Prostate gland (tissue), 2 donors: ENCODE measurements around the gene FBXW8.

ENCODE experiments used
- POLR2A ChIP-seq: fragments of 450-650 bp; IDR thresholded peaks from one replicate; pipeline ENCODE4 v1.6.1; 2016; ENCODE audit warnings: antibody characterized with exemption, mild to moderate bottlenecking
- POLR2AphosphoS5 ChIP-seq: sonication (generic); formaldehyde crosslinking; IDR thresholded peaks from one replicate; pipeline ENCODE4 v1.6.1; 2017; ENCODE audit warnings: antibody characterized with exemption
- TF ChIP-seq, protein P1 (sequence below), 4 experiments: fragments of 200-600 bp in 2 of 4; fragments of 450-650 bp in 2 of 4; sonication (generic) in 2 of 4; IDR thresholded peaks; 1 replicate in 3 of 4; 2 replicates in 1 of 4; pipeline ENCODE4 v1.5.1; 2016 to 2019; ENCODE audit warnings: antibody characterized with exemption in 4 of 4, mild to moderate bottlenecking in 2 of 4, moderate library complexity in 2 of 4

DNA sequence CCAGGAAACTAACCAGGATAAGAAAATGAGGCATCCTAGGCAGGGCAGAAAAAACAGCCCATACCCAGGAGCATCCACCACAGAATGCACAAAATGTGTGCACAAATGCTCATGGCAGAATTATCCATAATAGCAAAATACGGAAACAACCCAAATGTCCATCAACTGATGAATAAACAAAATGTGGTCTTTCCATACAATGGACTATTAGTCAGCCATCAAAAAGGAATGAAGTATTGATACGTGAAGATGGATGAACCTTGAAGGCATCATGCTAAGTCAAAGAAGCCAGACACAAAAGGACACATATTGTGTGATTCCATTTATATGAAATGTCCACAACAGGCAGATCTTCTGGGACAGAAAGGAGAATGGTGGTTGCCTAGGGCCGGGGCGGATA is 48.6 kb upstream of the FBXW8 start:
- TF ChIP-seq, protein P1, sequence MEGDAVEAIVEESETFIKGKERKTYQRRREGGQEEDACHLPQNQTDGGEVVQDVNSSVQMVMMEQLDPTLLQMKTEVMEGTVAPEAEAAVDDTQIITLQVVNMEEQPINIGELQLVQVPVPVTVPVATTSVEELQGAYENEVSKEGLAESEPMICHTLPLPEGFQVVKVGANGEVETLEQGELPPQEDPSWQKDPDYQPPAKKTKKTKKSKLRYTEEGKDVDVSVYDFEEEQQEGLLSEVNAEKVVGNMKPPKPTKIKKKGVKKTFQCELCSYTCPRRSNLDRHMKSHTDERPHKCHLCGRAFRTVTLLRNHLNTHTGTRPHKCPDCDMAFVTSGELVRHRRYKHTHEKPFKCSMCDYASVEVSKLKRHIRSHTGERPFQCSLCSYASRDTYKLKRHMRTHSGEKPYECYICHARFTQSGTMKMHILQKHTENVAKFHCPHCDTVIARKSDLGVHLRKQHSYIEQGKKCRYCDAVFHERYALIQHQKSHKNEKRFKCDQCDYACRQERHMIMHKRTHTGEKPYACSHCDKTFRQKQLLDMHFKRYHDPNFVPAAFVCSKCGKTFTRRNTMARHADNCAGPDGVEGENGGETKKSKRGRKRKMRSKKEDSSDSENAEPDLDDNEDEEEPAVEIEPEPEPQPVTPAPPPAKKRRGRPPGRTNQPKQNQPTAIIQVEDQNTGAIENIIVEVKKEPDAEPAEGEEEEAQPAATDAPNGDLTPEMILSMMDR (IDR thresholded peaks at IDR 0.05) = no peak
- no peak for TF ChIP-seq POLR2AphosphoS5
- TF ChIP-seq POLR2A = no peak
